Measurements from ENCODE around the gene ZNF516.

Gene ZNF516

DNA sequence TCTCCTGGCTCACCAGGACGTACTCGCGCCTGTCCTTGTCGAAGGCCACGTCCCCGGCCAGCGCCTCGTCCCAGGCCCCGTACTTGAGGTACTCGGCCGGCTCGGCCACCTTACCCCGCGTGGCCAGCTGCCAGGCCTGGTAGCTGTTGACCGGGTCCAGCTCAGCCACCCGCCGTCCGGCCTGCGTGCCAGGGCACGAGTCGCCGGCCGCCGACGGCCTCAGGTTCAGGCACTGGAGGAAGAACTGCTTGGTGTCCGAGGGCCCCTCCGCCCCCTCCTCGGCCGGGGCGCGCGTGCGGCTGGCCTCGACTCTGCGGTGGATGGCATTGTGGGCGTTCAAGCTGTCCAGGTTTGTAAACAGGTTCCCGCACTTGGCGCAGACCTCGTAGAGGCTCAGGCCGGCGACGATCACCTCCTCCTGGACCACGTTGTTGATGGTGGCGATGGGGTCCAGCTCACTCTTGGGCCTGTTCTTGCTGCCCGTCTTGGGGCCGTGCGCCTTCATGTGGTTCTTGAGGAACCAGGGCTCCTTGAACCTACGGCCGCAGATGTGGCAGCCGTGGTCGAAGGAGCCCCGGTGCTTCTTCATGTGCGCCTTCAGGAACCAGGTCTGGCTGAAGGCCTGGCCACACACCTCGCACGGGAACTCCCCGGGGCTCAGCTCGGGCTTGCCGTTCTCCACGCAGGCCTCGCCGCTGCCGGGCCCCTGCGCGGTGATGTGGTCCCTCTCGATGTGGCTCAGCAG is 53.2 kb downstream of the ZNF516 start:
- no peaks in the 10 kb centered on the region for H3K27me3 ChIP-seq (ENCODE audit: insufficient read depth, poor library complexity, severe bottlenecking)
- H3K4me3 ChIP-seq (replicated peaks; ENCODE audit: insufficient read depth, low read length): no peak overlapping the region
- no peak overlapping the region for H3K27ac ChIP-seq (replicated peaks)
- TF ChIP-seq GABPA (IDR thresholded peaks at IDR 0.05; ENCODE audit: low read depth) (no peak), POLR2AphosphoS5 (IDR thresholded peaks at IDR 0.05; ENCODE audit: low read depth) (no peak), SPI1 (IDR thresholded peaks at IDR 0.05; ENCODE audit: borderline replicate concordance, low read depth) (no peak)
- TF ChIP-seq, protein P1, sequence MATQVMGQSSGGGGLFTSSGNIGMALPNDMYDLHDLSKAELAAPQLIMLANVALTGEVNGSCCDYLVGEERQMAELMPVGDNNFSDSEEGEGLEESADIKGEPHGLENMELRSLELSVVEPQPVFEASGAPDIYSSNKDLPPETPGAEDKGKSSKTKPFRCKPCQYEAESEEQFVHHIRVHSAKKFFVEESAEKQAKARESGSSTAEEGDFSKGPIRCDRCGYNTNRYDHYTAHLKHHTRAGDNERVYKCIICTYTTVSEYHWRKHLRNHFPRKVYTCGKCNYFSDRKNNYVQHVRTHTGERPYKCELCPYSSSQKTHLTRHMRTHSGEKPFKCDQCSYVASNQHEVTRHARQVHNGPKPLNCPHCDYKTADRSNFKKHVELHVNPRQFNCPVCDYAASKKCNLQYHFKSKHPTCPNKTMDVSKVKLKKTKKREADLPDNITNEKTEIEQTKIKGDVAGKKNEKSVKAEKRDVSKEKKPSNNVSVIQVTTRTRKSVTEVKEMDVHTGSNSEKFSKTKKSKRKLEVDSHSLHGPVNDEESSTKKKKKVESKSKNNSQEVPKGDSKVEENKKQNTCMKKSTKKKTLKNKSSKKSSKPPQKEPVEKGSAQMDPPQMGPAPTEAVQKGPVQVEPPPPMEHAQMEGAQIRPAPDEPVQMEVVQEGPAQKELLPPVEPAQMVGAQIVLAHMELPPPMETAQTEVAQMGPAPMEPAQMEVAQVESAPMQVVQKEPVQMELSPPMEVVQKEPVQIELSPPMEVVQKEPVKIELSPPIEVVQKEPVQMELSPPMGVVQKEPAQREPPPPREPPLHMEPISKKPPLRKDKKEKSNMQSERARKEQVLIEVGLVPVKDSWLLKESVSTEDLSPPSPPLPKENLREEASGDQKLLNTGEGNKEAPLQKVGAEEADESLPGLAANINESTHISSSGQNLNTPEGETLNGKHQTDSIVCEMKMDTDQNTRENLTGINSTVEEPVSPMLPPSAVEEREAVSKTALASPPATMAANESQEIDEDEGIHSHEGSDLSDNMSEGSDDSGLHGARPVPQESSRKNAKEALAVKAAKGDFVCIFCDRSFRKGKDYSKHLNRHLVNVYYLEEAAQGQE (IDR thresholded peaks at IDR 0.05; ENCODE audit: insufficient replicate concordance, low read depth): no peak
- TF ChIP-seq, protein P2, sequence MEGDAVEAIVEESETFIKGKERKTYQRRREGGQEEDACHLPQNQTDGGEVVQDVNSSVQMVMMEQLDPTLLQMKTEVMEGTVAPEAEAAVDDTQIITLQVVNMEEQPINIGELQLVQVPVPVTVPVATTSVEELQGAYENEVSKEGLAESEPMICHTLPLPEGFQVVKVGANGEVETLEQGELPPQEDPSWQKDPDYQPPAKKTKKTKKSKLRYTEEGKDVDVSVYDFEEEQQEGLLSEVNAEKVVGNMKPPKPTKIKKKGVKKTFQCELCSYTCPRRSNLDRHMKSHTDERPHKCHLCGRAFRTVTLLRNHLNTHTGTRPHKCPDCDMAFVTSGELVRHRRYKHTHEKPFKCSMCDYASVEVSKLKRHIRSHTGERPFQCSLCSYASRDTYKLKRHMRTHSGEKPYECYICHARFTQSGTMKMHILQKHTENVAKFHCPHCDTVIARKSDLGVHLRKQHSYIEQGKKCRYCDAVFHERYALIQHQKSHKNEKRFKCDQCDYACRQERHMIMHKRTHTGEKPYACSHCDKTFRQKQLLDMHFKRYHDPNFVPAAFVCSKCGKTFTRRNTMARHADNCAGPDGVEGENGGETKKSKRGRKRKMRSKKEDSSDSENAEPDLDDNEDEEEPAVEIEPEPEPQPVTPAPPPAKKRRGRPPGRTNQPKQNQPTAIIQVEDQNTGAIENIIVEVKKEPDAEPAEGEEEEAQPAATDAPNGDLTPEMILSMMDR (IDR thresholded peaks at IDR 0.05; ENCODE audit: insufficient read depth, low read length): no peak
- no peak for DNase-seq (ENCODE audit: low read depth in 1 of 2, low spot score in 1 of 2)

DNA sequence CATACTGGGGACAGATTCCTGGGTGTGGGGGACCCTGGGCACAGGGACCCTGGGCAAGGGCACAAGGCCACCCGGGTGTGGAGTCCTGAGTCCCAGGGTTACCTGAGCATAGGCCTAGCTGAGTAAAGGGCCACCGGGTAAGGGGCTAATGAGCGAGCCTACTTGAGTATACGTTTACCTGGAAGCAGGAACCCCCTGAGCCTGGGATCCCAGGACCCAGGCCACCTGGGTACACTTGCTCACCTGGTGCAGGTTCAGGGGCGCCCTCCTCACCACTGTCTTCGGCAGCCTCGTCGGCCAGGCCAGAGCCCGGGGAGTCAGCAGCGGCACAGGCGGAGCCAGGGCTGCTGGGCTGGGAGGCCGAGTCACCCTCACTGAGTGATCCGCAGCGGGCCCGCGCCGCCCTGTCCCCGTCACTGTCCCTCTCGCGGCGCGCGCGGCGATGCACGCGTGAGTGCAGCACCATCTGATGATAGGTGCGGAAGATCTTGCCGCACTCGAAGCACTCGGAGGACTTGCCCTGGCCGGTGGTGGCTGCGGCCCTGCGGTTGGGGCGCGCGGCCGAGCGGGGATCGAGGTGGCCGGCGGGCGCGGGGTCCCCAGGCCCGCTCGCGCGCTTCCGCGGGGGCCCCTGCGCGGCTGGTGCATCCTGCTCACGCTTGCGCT is 53.9 kb downstream of the ZNF516 start:
- Histone ChIP-seq H3K4me3 (replicated peaks; ENCODE audit: insufficient read depth, low read length) (no peak overlapping the region), H3K27me3 (ENCODE audit: insufficient read depth, poor library complexity, severe bottlenecking) (no peaks in the 10 kb centered on the region), H3K27ac (replicated peaks) (no peak overlapping the region)
- no peak for DNase-seq (ENCODE audit: low read depth in 1 of 2, low spot score in 1 of 2)
- no peak; the same call in 1 of the 2 replicates for TF ChIP-seq POLR2AphosphoS5 (IDR thresholded peaks at IDR 0.05; ENCODE audit: low read depth)
- TF ChIP-seq GABPA (IDR thresholded peaks at IDR 0.05; ENCODE audit: low read depth): no peak
- TF ChIP-seq, protein P2 (IDR thresholded peaks at IDR 0.05; ENCODE audit: insufficient read depth, low read length): no peak
- TF ChIP-seq, protein P1 (IDR thresholded peaks at IDR 0.05; ENCODE audit: insufficient replicate concordance, low read depth): no peak
- no peak for TF ChIP-seq SPI1 (IDR thresholded peaks at IDR 0.05; ENCODE audit: borderline replicate concordance, low read depth)

DNA sequence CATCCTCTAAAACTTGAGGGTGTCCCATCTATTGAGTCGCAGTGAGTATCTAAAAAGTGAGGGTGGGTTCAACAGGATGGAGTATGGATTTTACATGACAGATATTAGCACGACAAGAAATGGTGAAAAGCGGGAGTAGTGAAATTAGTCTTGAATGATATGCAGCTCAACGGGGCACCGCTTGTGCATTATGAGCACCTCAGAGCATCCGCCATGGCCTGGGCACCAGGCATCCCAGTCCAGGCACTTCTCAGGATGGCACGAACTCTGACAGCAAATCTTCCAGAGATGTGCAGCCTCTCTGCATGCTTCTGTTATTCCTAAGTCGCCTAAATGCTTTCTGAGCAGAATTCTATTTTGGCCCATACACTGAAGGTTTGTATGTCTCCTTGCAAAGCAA is 57.1 kb downstream of the ZNF516 start:
- DNase-seq (ENCODE audit: low read depth in 1 of 2, low spot score in 1 of 2): no peak

More for the DNA sequence above, 57.1 kb downstream of the ZNF516 start:
- H3K27ac ChIP-seq (replicated peaks): no peak overlapping the region
- no peaks in the 10 kb centered on the region for H3K27me3 ChIP-seq (ENCODE audit: insufficient read depth, poor library complexity, severe bottlenecking)
- TF ChIP-seq GABPA (IDR thresholded peaks at IDR 0.05; ENCODE audit: low read depth) (no peak), SPI1 (IDR thresholded peaks at IDR 0.05; ENCODE audit: borderline replicate concordance, low read depth) (no peak), POLR2AphosphoS5 (IDR thresholded peaks at IDR 0.05; ENCODE audit: low read depth) (no peak)
- TF ChIP-seq, protein P1 (IDR thresholded peaks at IDR 0.05; ENCODE audit: insufficient replicate concordance, low read depth): no peak
- no peak overlapping the region for H3K4me3 ChIP-seq (replicated peaks; ENCODE audit: insufficient read depth, low read length)
